NT2/D1 (cell line): ENCODE results near the gene PIGK.

Experiments used
- SUZ12 ChIP-seq: IDR thresholded peaks from 2 replicates; pipeline ENCODE4 v1.6.1; 2011; ENCODE audit not compliant: insufficient read length, insufficient read depth; ENCODE audit errors: extremely low read depth
- YY1 ChIP-seq: IDR thresholded peaks from 2 replicates; pipeline ENCODE4 v1.6.1; 2011; ENCODE audit not compliant: insufficient read length, insufficient read depth

GRCh38 chr1:77200293-77200692, 18.9 kb downstream of the PIGK start:
- no peak for TF ChIP-seq SUZ12
- no peak for TF ChIP-seq YY1
